HG02588 (cell line): ENCODE measurements around the gene EXOC6.

ENCODE experiments used
- ATAC-seq: cut with Tn5 transposase; IDR thresholded peaks from one replicate; pipeline ENCODE4 v1.9.1; 2021; ENCODE audit warnings: mild to moderate bottlenecking, moderate library complexity; ENCODE audit not compliant: unreplicated experiment

Gene EXOC6

DNA sequence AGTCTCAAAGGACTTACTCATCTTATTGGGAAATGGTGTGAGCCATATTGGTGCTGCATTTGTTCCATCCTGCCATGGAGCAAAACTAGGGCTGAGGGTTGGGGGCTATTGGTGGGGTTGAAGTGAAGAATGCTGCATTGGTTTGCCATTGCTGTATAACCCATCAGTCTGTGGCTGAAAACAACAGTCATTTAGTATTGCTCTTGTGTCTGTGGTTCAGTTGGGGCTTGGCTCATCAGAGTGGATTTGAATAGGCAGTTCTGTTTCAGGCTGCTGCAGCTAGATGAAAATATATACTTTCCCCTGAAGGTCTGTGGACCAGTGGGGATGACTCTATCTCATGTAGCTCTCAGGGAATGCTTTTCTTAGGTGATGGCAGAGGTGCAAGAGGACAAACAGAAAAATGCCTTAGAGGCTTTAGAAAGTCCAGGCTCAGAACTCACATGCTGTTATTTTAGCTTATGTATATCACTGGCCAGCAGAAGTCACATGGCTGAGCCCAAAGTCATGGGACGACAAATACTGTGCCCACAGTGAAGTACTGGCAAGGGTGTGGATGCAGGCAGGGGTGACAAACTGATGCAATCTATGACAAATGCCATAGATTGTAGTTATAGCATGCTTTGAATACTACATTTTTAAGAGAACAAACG lies 15.2 kb upstream of the EXOC6 start:
- ATAC-seq = no peak

DNA sequence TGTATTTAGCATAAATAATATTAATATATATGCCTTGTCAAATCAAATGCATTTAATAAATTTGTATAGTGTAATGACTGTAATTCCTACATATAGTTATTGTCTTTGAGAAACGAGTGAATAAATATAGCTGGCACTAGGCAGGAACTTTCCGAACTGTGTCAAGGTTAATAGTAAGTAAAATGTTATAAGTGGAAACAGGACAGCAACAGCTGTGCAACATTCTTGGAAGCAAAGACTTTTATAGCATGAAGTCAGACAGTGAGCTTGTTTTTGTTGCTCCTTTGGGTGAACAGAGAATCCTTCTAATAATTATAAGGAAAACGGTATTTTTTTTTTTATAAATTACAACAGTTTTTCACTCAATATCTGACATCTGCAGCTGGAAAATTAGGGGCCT lies 14.0 kb upstream of the EXOC6 start:
- no peak for ATAC-seq

DNA sequence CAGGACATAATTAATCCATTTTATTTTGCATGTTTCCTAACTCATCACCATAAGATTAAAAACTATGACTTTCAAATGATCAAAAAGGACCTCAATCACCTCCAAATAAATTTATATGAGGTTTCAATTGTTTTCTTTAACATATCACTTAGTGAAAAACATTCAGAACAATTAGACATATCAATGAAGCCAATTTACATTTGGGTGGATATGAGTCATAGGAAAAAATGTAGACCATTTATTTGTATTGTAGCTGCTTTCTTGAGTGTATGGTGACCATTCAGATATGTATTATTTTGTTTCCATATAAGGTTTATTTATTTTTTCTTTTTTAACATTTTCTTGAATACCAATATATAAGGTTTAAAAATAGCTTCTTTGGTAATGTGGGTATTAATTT lies 13.3 kb upstream of the EXOC6 start:
- ATAC-seq = no peak

GRCh38 chr10:92837456-92837855 lies 10.9 kb upstream of the EXOC6 start:
- no peak for ATAC-seq

DNA sequence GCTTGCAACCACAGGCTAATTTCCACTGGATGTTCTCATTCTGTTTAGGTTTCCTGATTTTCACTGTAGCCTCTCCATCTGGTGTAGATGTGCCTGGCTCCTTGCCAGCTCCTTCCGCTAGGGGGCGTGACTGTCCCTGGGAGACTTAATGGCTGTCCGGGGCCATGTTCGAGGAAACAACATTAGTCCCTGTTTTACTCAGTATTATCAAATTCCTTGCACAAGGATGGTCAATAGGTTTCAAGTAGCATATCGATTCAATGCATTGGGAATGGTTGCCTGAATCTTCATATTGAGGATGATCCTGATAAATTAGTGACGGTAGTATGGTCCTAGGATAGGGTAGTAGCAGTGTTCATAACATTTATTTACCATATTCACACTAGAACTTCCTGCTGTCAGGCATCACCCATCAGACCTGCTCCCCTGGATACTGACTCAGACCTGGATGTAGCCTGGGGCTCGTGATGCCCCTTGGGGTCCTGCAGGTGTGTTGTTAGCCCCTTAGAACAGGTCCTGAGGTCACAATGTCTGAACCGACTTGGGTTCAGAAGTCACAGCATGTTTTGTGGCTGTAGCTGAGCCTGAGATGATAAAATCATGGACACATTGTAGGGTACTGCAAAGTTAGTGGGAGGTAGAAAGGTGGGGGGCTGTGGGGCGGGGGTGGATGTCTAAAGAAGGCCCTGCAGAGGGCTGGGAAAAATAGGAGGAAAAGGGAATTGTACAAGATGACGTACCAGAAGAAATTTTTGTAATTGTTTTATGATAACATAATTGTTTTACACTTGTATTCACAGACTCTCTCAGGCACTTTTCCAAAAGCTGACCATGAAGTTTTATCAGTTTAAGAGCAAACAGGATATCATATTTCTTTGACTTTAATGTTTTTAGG lies 8.9 kb upstream of the EXOC6 start:
- no peak for ATAC-seq

GRCh38 chr10:92844746-92845145 lies 3.6 kb upstream of the EXOC6 start:
- no peak for ATAC-seq

DNA sequence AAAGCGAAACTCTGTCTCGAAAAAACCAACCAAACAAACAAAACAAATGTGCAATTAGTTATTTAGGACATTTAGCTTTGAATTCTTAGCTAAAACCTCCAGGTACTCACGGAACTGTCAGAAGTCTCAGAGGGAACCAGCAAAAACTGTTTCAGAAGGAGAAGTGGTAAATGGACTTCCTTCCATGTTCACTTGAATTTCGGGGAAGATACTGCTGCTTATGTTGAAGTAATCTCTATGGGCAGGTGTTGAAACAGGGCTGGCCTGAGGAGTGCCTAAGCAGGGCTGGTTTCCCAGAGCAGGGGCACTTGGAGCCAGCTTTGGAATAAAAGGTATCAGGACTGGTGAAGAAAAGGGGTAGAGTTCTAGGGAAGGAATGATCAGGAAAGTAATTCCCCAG lies 2.4 kb upstream of the EXOC6 start:
- no peak for ATAC-seq

DNA sequence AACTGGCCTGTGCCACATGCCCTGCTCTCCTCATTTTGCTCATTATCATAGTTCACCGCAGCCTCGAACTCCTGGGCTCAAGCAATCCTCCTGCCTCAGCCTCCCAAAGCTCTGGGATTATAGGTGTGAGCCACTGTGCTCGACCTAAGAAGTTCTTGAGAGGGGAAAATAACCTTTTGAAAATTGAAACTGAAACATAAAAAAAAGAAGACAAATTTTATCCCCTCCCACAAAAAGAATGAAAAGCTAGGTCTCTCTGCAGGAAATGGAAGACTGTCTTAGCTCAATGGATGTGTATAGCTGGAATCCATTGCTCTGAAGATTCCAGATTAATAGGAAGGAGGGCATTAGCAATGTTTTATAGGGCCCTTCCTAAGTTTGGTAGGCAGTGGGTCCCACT lies 2.0 kb upstream of the EXOC6 start:
- ATAC-seq = no peak

- ATAC-seq = no peak
These were observed 1.5 kb upstream of the EXOC6 start for GRCh38 chr10:92846854-92847201.

DNA sequence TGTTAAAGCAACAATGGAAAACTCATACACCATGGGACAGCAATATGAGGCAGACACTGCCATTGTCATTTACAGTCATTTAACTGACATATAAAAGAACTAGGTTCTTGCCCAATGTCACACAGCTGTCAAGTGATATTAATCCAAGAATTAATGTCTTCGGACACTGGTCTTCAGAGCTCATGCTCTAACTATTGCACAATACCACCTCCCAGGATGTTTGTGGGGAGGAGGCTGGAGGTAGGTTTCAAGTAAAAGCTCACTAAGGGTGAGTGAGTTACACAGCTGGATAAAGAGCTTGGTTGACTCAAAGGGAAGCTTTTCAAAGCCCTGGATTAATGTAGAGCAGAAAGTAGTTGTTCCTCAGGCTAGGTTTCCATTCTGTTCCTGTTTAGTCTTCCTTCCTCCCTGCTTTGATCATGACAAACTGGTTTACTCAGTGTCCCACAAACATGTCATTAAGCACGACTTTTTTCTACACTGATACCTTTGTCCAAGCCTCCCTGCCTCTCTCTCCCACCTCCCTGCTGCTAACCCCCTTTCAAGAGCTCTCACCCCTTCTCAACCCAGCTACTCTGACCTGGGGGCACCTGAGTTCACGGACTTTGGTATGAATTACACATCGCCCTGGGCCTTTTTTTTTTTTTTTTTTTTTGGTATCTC lies 987 bp upstream of the EXOC6 start:
- no peak for ATAC-seq

DNA sequence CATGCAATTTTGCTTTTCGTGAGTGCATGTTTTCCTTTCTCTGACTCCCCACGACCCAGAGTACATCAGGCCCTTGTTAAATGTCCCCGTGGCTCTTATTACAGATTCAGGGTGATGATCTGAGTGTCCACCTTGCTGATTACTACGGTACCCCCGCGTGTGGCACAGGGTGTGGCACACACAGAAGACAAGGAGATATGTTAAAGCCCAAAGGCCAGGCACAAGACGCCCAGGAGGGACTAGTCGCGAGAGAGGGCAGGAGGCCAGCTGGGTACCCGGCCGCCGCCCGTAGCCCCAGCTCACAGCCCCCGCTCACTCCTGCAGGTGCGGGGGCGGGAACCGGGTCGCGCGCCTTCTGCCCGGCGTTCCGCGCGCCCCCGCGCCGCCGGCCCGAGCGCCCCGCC lies 281 bp upstream of the EXOC6 start:
- no peak for ATAC-seq

DNA sequence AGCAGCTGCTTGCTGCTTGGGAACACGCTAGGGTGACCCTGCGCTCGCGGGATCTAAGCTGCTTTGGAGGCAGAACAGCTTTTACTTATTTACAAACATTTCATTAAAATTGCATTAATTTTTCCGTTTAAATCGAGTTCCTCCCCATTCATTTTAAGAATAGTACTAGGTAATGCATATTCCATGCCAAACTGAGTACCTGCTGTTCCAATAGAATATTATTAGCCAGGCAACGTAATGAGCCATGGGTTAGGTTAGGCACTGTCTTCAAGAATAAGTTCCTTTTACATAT lies 860 bp downstream of the EXOC6 start:
- no peak for ATAC-seq

DNA sequence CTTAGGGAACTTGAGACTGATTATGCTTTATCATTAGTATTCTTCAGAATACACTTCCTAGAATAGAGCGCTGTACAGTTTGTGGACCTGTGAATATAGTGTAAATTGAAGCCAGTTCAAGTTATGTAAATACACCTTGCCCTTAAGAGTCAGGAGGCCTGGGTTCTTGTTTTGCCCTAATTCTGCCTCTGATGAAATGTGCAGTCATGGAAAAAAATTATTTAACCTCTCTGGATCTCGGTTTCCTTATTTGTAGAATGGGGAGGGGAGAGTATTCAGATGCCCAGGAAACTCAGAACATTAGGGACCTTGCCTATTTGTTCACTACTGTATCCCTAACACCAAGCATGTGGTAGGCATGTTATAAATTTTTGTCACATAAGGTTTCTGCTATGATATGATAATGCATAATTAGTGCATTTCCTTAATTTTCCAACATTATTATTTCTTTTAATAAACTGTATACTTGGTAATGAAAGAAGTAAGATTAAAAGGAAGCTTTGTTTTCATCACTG lies 1.3 kb downstream of the EXOC6 start:
- no peak for ATAC-seq

- no peak for ATAC-seq
These were observed 1.9 kb downstream of the EXOC6 start for GRCh38 chr10:92850185-92850584.

GRCh38 chr10:92851003-92851402 lies 2.7 kb downstream of the EXOC6 start:
- ATAC-seq = no peak

DNA sequence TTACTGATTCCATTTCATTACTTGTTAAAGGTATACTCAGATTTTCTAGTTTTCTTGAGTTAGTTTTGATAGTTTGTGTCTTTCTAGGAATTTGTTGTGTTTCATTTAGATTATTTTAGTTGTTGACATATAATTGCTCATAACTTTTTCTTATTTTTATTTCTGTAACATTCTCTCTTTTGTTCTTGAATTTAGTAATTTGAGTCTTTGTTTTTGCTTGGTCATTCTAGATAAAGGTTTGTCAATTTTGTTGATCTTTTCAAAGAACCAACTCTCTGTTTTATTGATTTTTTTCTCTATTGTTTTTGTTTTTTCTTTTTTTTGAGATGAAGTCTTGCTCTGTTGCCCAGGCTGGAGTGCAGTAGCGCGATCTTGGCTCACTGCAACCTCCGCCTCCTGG lies 7.2 kb downstream of the EXOC6 start:
- no peak for ATAC-seq

GRCh38 chr10:92857904-92858514 lies 9.7 kb downstream of the EXOC6 start:
- ATAC-seq = no peak

DNA sequence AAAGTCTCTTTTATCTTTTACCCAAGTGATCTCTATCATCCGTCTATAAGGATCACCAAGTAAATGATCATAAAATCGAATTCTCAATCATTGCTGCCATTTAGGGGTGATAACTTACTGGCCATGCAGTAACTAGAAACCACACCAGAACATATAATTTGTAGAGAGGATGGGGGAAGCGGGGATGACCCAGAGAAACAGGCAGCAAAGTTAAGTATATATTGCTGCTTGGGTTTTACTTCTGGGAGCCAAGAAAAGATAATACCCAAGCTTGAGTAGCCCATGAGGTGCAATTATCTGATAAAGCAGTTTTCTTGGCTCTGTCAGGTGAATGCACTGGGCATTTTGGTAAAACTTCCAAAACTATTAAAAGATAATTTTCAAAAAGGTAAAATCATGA lies 18.9 kb downstream of the EXOC6 start:
- no peak for ATAC-seq

DNA sequence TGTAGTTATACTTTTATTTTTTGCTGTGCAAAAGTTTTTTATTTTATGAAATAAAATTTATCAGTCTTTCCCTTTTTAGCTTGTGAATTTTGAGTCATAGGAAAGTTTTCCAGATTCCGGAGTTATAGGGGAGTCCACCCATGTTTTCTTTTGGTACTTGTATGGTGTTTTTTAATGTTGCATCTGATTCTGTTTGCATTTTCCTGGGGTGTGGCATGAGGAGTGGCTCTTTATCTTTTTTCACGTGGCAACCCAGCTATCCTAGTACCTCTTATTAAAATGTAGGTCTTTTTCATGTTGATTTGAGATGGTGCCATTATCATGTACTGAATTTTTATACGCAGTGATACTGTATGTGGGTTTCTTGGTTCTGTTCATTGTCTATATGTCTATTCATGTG lies 19.7 kb downstream of the EXOC6 start:
- ATAC-seq = no peak

- ATAC-seq = no peak
These were observed 20.2 kb downstream of the EXOC6 start for GRCh38 chr10:92868557-92868956.

GRCh38 chr10:92873029-92873428 lies 24.7 kb downstream of the EXOC6 start:
- no peak for ATAC-seq
